ENCODE results near the gene HSPA12A. TPM values are rescaled to one million over a fixed set of nuclear protein-coding genes. Genes with fewer than 3 reads are reported as not detected.

The HSPA12A gene
- total and polyA plus RNA-seq, 9 of the 15 experiments (the other 6 are each of a cell fraction or from before 2014, with no cell fraction given) = 0.01 to 0.18 (median 0.04) TPM; not detected in 4

DNA sequence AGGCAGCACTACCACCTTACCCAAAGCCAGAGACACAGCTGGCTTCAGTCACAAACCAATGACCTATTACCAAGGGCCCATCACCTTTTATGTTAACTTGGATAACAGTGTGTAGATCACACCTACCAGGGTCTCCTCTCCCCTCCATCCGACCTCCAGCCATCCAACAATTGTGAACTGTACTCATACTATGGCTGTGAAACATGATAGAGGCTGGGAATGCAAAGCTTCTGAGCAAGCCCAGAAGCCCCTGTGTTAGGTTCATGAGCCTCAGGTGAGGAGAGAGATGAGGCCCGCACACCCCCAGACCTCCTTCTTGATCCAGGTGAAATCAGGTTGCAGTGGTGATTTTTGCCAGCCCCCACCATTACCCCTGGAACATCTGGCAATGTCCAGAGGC, 73.9 kb downstream of the HSPA12A start (continued):
- TF ChIP-seq EP400 (IDR thresholded peaks at IDR 0.05) (no peak), CTBP1 (IDR thresholded peaks at IDR 0.05; ENCODE audit: borderline replicate concordance) (no peak)

DNA sequence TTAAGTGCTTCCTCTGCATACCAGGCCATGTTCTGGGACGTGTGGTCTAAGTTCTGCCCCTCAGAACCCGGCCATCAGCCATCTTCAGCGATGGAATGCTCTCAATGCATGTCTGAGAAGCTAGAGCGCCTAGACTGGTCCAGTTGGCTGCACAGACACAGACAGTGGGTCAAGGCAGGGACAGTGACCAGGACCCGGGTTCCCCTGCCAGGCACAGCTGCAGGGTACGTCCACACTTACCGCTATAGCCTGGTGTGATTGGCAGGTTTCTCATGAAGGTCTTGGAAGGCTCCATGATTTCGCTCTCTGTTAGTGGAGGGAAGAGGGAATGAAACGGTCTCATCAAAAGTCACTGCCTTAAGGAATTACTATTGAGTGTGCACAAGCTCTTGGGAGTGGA, 74.3 kb downstream of the HSPA12A start:
- TF ChIP-seq GTF2A2 (tag; IDR thresholded peaks at IDR 0.05) (no peak), ZBTB9 (CRISPR knock-in tag; IDR thresholded peaks at IDR 0.05) (no peak), SIN3A (IDR thresholded peaks at IDR 0.05; ENCODE audit: borderline replicate concordance in 2 of 2, control insufficient read depth in 1 of 2, low read depth in 2 of 2, low read length in 2 of 2) (no peak), STAG1 (CRISPR knock-in tag; IDR thresholded peaks at IDR 0.05; ENCODE audit: borderline replicate concordance) (no peak), MNT (conservative IDR thresholded peaks at IDR 0.05) (no peak), CREB1 (IDR thresholded peaks at IDR 0.05) (no peak), CREB1 (CRISPR knock-in tag; IDR thresholded peaks at IDR 0.05) (no peak), KAT7 (CRISPR knock-in tag; IDR thresholded peaks at IDR 0.05; ENCODE audit: borderline replicate concordance) (no peak), ZNF77 (CRISPR knock-in tag; IDR thresholded peaks at IDR 0.05) (no peak), TBL1XR1 (IDR thresholded peaks at IDR 0.05; ENCODE audit: low read length in 2 of 2) (no peak), RAD51 (IDR thresholded peaks at IDR 0.05; ENCODE audit: borderline replicate concordance, low read depth) (no peak), ZNF23 (CRISPR knock-in tag; IDR thresholded peaks at IDR 0.05) (no peak), ZFP30 (CRISPR knock-in tag; IDR thresholded peaks at IDR 0.05; ENCODE audit: borderline replicate concordance) (no peak)
- no peaks in the 10 kb centered on the region for H3K9me3 ChIP-seq (replicated peaks; ENCODE audit: control insufficient read depth, insufficient read depth, low read depth, low read length)
- ATAC-seq = no peak
- no peak overlapping the region for H2AFZ ChIP-seq (ENCODE audit: low read depth, low read length)
- 0% methylated on average over 9 of the region's 9 CpGs for WGBS (ENCODE audit: insufficient coverage, low coverage, missing lambda C conversion rate)
- POLR2A ChIA-PET = no interaction called here
- H3K79me2 ChIP-seq (ENCODE audit: control insufficient read depth, insufficient read depth, low read length) = no peaks in the 10 kb centered on the region
- H3K4me3 ChIP-seq = no peak overlapping the region
- H3K9ac ChIP-seq (ENCODE audit: insufficient read depth in 1 of 2, low read depth in 2 of 2, low read length in 2 of 2) = no peak overlapping the region
- CTCF ChIA-PET (ENCODE audit: low intra/inter-chr PET ratio) = no interaction called here
- no peaks in the 10 kb centered on the region for H3K9me1 ChIP-seq (ENCODE audit: control insufficient read depth, insufficient read depth, low read length)
- H4K20me1 ChIP-seq (replicated peaks; ENCODE audit: control insufficient read depth, insufficient read depth, low read length) = no peaks in the 10 kb centered on the region
- in situ Hi-C loops (cut with MboI) = no loop called here
- BruUV-seq (replicated peaks) = no TSS peak
- peaks cover 0 to 28% of the 10 kb centered on the region in 2 experiments; a peak in 2 of 5 replicates for H3K27me3 ChIP-seq (ENCODE audit: control insufficient read depth in 2 of 2, insufficient read depth in 2 of 2, low read length in 2 of 2)
- H3K4me1 ChIP-seq (replicated peaks in 1 of 2; ENCODE audit: control insufficient read depth in 2 of 2, insufficient read depth in 2 of 2, low read length in 2 of 2) = peaks cover 0 to 6% of the 10 kb centered on the region in 2 experiments; a peak in 2 of 5 replicates
- no peaks in the 10 kb centered on the region for H3K36me3 ChIP-seq (ENCODE audit: control insufficient read depth, insufficient read depth, low read length)
- H3K27ac ChIP-seq (ENCODE audit: extremely low read depth, low read depth, low read length) = no peak overlapping the region
- FAIRE-seq = no peak
- H3K4me2 ChIP-seq (ENCODE audit: insufficient read depth, low read length) = no peak overlapping the region
- intact Hi-C loops (cut with micrococcal nuclease) = no loop called here
- DNase-seq (ENCODE audit: extremely low read depth in 1 of 4, low spot score in 3 of 4) = no peak

Data from K562 (cell line).